Ishikawa (cell line): ENCODE data around the gene PMEL.

ENCODE experiments used
- CEBPB ChIP-seq: IDR thresholded peaks from 2 replicates; pipeline ENCODE4 v1.6.1; 2012
- EGR1 ChIP-seq: IDR thresholded peaks from 2 replicates; pipeline ENCODE4 v1.6.1; 2012
- EP300 ChIP-seq: IDR thresholded peaks from 2 replicates; pipeline ENCODE4 v1.6.1; 2012; ENCODE audit warnings: borderline replicate concordance
- FOXM1 ChIP-seq: IDR thresholded peaks from 2 replicates; pipeline ENCODE4 v1.6.1; 2012; ENCODE audit warnings: low read depth, borderline replicate concordance
- RAD21 ChIP-seq: IDR thresholded peaks from 2 replicates; pipeline ENCODE4 v1.6.1; 2012; ENCODE audit warnings: low read depth
- TAF1 ChIP-seq: IDR thresholded peaks from 2 replicates; pipeline ENCODE4 v1.6.1; 2012; ENCODE audit warnings: low read depth, mild to moderate bottlenecking
- TCF12 ChIP-seq: IDR thresholded peaks from 2 replicates; pipeline ENCODE4 v1.6.1; 2012; ENCODE audit warnings: low read depth
- YY1 ChIP-seq: IDR thresholded peaks from 2 replicates; pipeline ENCODE4 v1.6.1; 2012; ENCODE audit warnings: low read depth
- ZBTB7A ChIP-seq: IDR thresholded peaks from 2 replicates; pipeline ENCODE4 v1.6.1; 2012; ENCODE audit warnings: low read depth
- TF ChIP-seq, protein P1 (sequence below): IDR thresholded peaks from 2 replicates; pipeline ENCODE4 v1.6.1; 2012; ENCODE audit warnings: low read depth, mild to moderate bottlenecking
- TF ChIP-seq, protein P2 (sequence below): IDR thresholded peaks from 2 replicates; pipeline ENCODE4 v1.6.1; 2012

DNA sequence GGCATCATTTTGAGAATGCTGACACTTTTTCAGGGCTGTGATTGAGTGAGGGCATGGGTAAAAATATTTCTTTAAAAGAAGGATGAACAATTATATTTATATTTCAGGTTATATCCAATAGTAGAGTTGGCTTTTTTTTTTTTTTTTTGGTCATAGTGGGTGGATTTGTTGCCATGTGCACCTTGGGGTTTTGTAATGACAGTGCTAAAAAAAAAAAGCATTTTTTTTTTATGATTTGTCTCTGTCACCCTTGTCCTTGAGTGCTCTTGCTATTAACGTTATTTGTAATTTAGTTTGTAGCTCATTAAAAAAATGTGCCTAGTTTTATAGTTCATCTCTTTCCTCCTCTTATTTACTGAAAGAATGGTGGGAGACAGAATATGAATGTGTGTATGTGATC, 6.6 kb upstream of the PMEL start:
- TF ChIP-seq EP300 (no peak), ZBTB7A (no peak), TCF12 (no peak), EGR1 (no peak; the same call in 1 of the 2 replicates), RAD21 (no peak), CEBPB (no peak), YY1 (no peak), TAF1 (no peak), FOXM1 (no peak)
- TF ChIP-seq, protein P1, sequence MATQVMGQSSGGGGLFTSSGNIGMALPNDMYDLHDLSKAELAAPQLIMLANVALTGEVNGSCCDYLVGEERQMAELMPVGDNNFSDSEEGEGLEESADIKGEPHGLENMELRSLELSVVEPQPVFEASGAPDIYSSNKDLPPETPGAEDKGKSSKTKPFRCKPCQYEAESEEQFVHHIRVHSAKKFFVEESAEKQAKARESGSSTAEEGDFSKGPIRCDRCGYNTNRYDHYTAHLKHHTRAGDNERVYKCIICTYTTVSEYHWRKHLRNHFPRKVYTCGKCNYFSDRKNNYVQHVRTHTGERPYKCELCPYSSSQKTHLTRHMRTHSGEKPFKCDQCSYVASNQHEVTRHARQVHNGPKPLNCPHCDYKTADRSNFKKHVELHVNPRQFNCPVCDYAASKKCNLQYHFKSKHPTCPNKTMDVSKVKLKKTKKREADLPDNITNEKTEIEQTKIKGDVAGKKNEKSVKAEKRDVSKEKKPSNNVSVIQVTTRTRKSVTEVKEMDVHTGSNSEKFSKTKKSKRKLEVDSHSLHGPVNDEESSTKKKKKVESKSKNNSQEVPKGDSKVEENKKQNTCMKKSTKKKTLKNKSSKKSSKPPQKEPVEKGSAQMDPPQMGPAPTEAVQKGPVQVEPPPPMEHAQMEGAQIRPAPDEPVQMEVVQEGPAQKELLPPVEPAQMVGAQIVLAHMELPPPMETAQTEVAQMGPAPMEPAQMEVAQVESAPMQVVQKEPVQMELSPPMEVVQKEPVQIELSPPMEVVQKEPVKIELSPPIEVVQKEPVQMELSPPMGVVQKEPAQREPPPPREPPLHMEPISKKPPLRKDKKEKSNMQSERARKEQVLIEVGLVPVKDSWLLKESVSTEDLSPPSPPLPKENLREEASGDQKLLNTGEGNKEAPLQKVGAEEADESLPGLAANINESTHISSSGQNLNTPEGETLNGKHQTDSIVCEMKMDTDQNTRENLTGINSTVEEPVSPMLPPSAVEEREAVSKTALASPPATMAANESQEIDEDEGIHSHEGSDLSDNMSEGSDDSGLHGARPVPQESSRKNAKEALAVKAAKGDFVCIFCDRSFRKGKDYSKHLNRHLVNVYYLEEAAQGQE, result no peak
- TF ChIP-seq, protein P2, sequence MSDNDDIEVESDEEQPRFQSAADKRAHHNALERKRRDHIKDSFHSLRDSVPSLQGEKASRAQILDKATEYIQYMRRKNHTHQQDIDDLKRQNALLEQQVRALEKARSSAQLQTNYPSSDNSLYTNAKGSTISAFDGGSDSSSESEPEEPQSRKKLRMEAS, result no peak
